Measurements from ENCODE around the gene ATP6V1D. TPM values are rescaled to one million over a fixed set of nuclear protein-coding genes. Genes with fewer than 3 reads are reported as not detected.
"Not testable (repeated sequence)": the region's sequence is repeated elsewhere in the genome, so short reads cannot be mapped to it uniquely, and the experiment has no call there.

The ATP6V1D gene
- total RNA-seq, 1 experiment from 2014 or later, result 85.9 TPM

DNA sequence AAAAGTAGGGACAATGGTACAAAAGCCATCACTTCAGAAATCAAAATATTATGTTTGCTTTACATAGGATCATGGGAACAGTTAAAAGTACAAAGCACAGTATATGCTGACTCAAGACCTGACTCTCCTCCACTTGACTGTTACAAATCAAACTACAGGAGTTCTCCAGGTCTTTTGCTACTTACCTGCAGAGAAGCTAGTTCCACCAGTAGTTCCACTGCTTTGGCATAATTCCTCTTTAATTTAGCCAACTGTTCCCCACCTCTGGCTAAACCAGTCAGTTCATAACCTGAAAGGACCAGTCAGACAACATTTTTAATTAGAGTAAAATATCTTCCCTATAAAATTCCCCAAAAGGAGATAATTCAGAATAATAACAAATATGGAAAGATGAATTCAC lies 14.0 kb downstream of the ATP6V1D start:
- Histone ChIP-seq H3K4me3 (ENCODE audit: low read length) (no peak overlapping the region), H3K9ac (ENCODE audit: low read length) (no peak overlapping the region), H3K9me3 (ENCODE audit: low read length) (no peaks in the 10 kb centered on the region), H3K79me2 (ENCODE audit: low read length) (no peaks in the 10 kb centered on the region), H3K27me3 (ENCODE audit: low read length) (no peaks in the 10 kb centered on the region), H4K20me1 (ENCODE audit: low read length) (no peaks in the 10 kb centered on the region), H2AFZ (ENCODE audit: low read length) (no peak overlapping the region), H3K27ac (ENCODE audit: low read length) (no peak overlapping the region), H3F3A (ENCODE audit: low read length, unreplicated experiment) (no peaks in the 10 kb centered on the region), H3K36me3 (ENCODE audit: low read depth, low read length) (peaks cover 28% of the 10 kb centered on the region), H3K4me1 (ENCODE audit: insufficient read depth, low read length) (peaks cover 11% of the 10 kb centered on the region), H3K9me2 (replicated peaks; ENCODE audit: low read length) (no peaks in the 10 kb centered on the region), H3K4me2 (ENCODE audit: low read length) (no peak overlapping the region)
- ChIA-PET POLR2A (ENCODE audit: unreplicated experiment) (no interaction called here), CTCF (no interaction called here)
- BruUV-seq (replicated peaks), result no TSS peak
- DNase-seq, result peak; percentile 38
- TF ChIP-seq EZH2 (IDR thresholded peaks at IDR 0.05; ENCODE audit: low read length, unreplicated experiment) (no peak), EZH2phosphoT487 (IDR thresholded peaks at IDR 0.05; ENCODE audit: borderline replicate concordance, low read length) (no peak)
- TF ChIP-seq, protein P1, sequence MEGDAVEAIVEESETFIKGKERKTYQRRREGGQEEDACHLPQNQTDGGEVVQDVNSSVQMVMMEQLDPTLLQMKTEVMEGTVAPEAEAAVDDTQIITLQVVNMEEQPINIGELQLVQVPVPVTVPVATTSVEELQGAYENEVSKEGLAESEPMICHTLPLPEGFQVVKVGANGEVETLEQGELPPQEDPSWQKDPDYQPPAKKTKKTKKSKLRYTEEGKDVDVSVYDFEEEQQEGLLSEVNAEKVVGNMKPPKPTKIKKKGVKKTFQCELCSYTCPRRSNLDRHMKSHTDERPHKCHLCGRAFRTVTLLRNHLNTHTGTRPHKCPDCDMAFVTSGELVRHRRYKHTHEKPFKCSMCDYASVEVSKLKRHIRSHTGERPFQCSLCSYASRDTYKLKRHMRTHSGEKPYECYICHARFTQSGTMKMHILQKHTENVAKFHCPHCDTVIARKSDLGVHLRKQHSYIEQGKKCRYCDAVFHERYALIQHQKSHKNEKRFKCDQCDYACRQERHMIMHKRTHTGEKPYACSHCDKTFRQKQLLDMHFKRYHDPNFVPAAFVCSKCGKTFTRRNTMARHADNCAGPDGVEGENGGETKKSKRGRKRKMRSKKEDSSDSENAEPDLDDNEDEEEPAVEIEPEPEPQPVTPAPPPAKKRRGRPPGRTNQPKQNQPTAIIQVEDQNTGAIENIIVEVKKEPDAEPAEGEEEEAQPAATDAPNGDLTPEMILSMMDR (conservative IDR thresholded peaks at IDR 0.05; ENCODE audit: low read depth, low read length), result no peak
- peak; percentile 44 for ATAC-seq
- intact Hi-C loops (cut with micrococcal nuclease), result no loop called here

DNA sequence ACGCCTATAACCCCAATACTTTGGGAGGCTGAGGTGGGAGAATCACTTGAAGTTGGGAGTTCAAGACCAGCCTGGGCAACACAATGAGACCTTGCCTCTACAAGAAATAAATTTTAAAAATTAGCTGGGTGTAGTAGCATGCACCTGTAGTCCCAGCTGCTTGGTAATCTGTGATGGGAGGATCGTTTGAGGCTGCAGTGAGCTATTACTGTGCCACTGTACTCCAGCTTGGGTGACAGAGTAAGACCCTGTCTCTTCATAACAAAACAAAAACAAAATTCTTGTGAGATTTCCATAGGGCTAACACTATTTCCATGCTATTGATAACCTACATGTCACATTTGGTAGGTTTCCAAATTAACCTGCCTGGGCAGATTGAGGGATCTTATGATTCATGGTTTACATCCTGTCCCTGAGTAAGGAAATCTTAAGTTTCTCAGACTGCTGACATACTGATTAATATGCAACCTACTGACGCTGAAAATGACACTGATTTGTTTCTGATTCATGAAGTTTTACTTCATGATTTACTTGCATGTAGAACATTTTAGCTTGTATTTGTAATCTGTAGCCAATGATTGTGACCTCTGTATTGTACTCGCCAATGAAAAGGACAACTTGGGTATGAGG lies 15.9 kb downstream of the ATP6V1D start:
- TSS peak; percentile 5 for BruUV-seq (replicated peaks)
- H3K9ac ChIP-seq (ENCODE audit: low read length), result no peak overlapping the region
- peaks cover 11% of the 10 kb centered on the region for H3K4me1 ChIP-seq (ENCODE audit: insufficient read depth, low read length)
- peak overlapping the region; percentile 35 for H3K27ac ChIP-seq (ENCODE audit: low read length)
- ChIA-PET CTCF (interaction anchor here (0.6 kb wide), 1 partner anchor 85 kb away, joined by 3 read pairs; no protein-coding TSS in a partner anchor), POLR2A (ENCODE audit: unreplicated experiment) (no interaction called here)
- no peaks in the 10 kb centered on the region for H3F3A ChIP-seq (ENCODE audit: low read length, unreplicated experiment)
- DNase-seq, result peak; percentile 60
- no peak for TF ChIP-seq EZH2 (IDR thresholded peaks at IDR 0.05; ENCODE audit: low read length, unreplicated experiment)
- no peak for TF ChIP-seq EZH2phosphoT487 (IDR thresholded peaks at IDR 0.05; ENCODE audit: borderline replicate concordance, low read length)
- TF ChIP-seq, protein P1 (conservative IDR thresholded peaks at IDR 0.05; ENCODE audit: low read depth, low read length), result no peak
- H3K9me3 ChIP-seq (ENCODE audit: low read length), result no peaks in the 10 kb centered on the region
- intact Hi-C loops (cut with micrococcal nuclease), result no loop called here
- 0 out of 2 replicates have a peak overlapping the region, but pooled peaks have one; percentile 7 for H3K4me2 ChIP-seq (ENCODE audit: low read length)
- H3K36me3 ChIP-seq (ENCODE audit: low read depth, low read length), result peaks cover 26% of the 10 kb centered on the region
- no peak overlapping the region for H2AFZ ChIP-seq (ENCODE audit: low read length)
- ATAC-seq, result peak; percentile 88
- no peaks in the 10 kb centered on the region for H4K20me1 ChIP-seq (ENCODE audit: low read length)
- no peaks in the 10 kb centered on the region for H3K79me2 ChIP-seq (ENCODE audit: low read length)
- no peaks in the 10 kb centered on the region for H3K9me2 ChIP-seq (replicated peaks; ENCODE audit: low read length)
- no peak overlapping the region for H3K4me3 ChIP-seq (ENCODE audit: low read length)
- H3K27me3 ChIP-seq (ENCODE audit: low read length), result no peaks in the 10 kb centered on the region

DNA sequence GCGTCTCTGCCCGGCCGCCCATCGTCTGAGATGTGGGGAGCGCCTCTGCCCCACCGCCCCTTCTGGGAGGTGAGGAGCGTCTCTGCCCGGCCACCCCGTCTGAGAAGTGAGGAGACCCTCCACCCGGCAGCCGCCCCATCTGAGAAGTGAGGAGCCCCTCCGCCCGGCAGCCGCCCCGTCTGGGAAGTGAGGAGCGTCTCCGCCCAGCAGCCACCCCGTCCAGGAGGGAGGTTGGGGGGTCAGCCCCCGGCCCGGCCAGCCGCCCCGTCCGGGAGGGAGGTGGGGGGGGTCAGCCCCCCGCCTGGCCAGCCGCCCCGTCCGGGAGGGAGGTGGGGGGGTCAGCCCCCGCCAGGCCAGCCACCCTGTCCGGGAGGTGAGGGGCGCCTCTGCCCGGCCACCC lies 18.4 kb downstream of the ATP6V1D start:
- H2AFZ ChIP-seq (ENCODE audit: low read length); H3K27me3 ChIP-seq (ENCODE audit: low read length); H3K79me2 ChIP-seq (ENCODE audit: low read length); DNase-seq; ATAC-seq; BruUV-seq (replicated peaks); H3K9me2 ChIP-seq (replicated peaks; ENCODE audit: low read length); H3K4me3 ChIP-seq (ENCODE audit: low read length); H3K27ac ChIP-seq (ENCODE audit: low read length); H3K9me3 ChIP-seq (ENCODE audit: low read length); H4K20me1 ChIP-seq (ENCODE audit: low read length); CTCF ChIA-PET; POLR2A ChIA-PET (ENCODE audit: unreplicated experiment); H3K9ac ChIP-seq (ENCODE audit: low read length); intact Hi-C loops (cut with micrococcal nuclease); H3K4me2 ChIP-seq (ENCODE audit: low read length); H3F3A ChIP-seq (ENCODE audit: low read length, unreplicated experiment): not testable (repeated sequence)
- peaks cover 40% of the 10 kb centered on the region for H3K36me3 ChIP-seq (ENCODE audit: low read depth, low read length)
- H3K4me1 ChIP-seq (ENCODE audit: insufficient read depth, low read length), result peaks cover 11% of the 10 kb centered on the region

Measured in PC-3 (cell line).